ES-I3 (cell line): Measurements from ENCODE around the gene ATG10.
A peak's percentile ranks its signal among the peaks of the same experiment; 100 is the strongest.
"Not testable (repeated sequence)": the region's sequence is repeated elsewhere in the genome, so short reads cannot be mapped to it uniquely, and the experiment has no call there.

ENCODE experiments used
- H3K36me3 ChIP-seq: 2 replicates; pipeline ENCODE4 v1.6.1; 2013; ENCODE audit warnings: mild to moderate bottlenecking, low read length, control low read depth, moderate library complexity; ENCODE audit not compliant: insufficient read depth
- H3K4me1 ChIP-seq: 2 replicates; pipeline ENCODE4 v1.6.1; 2013; ENCODE audit warnings: mild to moderate bottlenecking, control low read depth, low read length; ENCODE audit not compliant: insufficient read depth
- H3K9ac ChIP-seq: 2 replicates; pipeline ENCODE4 v1.6.1; 2013; ENCODE audit warnings: low read depth, mild to moderate bottlenecking, low read length, moderate library complexity
- H3K9me3 ChIP-seq: 2 replicates; pipeline ENCODE4 v1.6.1; 2013; ENCODE audit warnings: mild to moderate bottlenecking, low read length, moderate library complexity; ENCODE audit not compliant: control insufficient read depth, insufficient read depth

The ATG10 gene

DNA sequence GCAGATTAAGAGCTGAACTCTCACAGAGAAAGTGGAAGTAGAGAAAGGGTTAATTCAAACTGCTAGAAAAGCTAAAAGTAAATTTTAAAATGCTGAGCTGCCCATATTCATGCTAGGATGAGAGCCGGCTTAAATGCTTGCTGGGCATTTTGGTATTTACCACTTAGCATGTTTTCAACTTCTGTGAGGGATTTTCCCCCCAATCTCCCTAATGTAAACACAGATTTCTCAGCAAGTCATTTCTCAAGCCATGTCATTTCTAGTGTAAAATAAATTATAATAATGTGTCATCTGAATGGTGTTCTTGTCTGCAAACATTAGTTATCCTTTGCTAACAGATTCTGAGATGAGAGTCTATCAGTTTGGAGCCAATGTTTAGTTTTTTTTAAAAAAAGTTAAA, 284.0 kb downstream of the ATG10 start:
- no peaks in the 10 kb centered on the region for H3K9me3 ChIP-seq
- no peak overlapping the region for H3K9ac ChIP-seq
- no peaks in the 10 kb centered on the region for H3K36me3 ChIP-seq
- H3K4me1 ChIP-seq, result peaks cover 13% of the 10 kb centered on the region

GRCh38 chr5:82257247-82257646, 285.4 kb downstream of the ATG10 start:
- Histone ChIP-seq H3K9me3 (no peaks in the 10 kb centered on the region), H3K9ac (no peak overlapping the region), H3K36me3 (no peaks in the 10 kb centered on the region), H3K4me1 (peaks cover 13% of the 10 kb centered on the region)

DNA sequence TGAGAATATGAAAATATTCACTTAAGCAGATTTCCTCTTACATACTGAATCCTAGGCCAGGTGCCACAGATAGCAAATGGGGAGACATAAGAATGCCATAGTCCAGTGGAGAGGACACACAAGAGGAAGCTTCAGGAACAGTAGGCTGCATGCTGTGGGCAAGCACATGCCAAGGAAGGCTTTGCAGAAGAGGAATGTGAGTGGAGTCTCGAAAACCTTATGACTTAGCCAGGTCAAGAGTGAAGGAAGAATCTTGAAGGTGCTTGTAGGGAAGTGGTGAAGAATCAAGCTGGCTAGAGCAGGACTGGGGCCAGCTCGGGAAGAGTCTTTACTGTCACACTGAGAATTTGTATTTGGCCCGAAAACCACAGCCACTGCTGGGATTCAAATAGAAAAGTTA, 285.9 kb downstream of the ATG10 start:
- Histone ChIP-seq H3K36me3 (no peaks in the 10 kb centered on the region), H3K4me1 (peaks cover 13% of the 10 kb centered on the region), H3K9me3 (no peaks in the 10 kb centered on the region), H3K9ac (no peak overlapping the region)

GRCh38 chr5:82259172-82259800, 287.5 kb downstream of the ATG10 start:
- Histone ChIP-seq H3K36me3 (no peaks in the 10 kb centered on the region), H3K9ac (no peak overlapping the region), H3K4me1 (peaks cover 13% of the 10 kb centered on the region), H3K9me3 (no peaks in the 10 kb centered on the region)

DNA sequence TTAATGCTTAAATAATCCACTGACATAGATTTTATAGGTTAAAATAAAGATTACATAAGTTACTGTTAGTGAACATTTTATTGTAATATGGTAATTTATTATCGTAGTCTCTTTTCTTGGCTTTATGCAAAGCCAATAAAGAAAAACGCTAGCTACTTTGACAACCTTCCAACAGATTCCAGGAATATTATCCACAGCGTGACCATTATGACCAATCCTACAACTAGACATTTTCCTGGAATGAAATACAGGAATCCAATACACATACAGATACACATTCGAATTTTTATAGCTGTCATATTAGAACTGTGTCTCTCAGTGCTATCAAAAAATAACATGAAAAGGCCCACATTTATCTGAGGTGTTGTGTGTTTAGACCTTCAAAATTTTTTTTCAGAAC, 293.2 kb downstream of the ATG10 start:
- Histone ChIP-seq H3K9ac (no peak overlapping the region), H3K9me3 (no peaks in the 10 kb centered on the region; the same call in 1 of the 2 replicates), H3K36me3 (no peaks in the 10 kb centered on the region), H3K4me1 (no peaks in the 10 kb centered on the region)

GRCh38 chr5:82267297-82267933, 295.6 kb downstream of the ATG10 start:
- H3K9ac ChIP-seq, H3K9me3 ChIP-seq, H3K36me3 ChIP-seq, H3K4me1 ChIP-seq: not testable (repeated sequence)

DNA sequence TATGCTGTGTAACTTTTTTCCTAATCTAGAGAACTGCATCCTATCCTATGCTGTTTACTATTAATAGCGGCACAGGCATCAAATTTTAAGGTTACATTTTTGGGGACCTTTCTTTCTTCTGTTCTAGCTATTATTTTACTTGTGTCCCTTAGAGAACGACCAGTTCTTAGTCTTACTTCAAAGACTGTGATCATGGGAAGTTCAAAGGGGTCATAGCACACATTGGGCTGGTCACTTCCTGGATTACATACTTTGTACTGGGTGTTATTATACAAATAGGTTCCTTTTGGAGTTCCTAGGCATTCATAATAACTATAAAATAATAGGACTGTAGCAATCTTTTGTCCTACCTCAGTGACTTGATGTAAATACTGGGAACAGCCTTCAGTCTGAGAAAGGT, 297.5 kb downstream of the ATG10 start:
- not testable (repeated sequence) for H3K36me3 ChIP-seq, H3K4me1 ChIP-seq, H3K9me3 ChIP-seq, H3K9ac ChIP-seq

DNA sequence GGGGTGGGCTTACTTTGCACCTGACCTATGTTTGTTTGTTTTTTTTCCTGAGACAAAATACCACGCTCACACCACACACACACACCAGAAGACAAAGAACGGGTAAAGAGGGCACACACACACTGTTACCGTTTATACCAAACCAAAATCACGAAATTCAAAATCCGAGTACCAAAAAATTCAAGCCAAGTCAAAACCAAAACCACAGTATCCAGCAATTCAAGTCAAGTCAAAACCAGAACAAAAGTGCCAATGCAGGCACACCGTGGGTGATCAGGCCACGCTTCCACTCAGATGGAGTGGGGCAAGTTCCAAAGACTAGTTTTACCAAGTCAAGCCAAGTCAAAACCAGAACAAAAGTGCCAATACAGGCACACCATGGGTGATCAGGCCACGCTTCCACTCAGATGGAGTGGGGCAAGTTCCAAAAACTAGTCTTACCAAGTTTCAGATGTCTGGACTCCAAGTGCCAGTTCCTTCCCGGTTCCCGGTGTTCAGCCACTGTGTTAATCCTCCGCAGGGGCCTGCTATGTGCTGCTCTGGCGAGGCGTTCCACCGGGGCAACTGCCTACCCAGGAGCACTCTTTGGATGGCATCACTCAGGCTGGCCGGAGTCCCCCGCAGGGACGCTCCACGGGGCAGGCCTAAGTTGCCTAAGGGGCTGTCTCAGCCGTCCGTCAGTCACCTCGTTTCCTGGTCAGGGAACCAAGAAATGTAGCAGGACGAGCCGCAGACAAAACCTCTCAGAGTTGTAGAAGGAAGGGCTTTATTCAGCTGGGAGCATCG, 300.9 kb downstream of the ATG10 start:
- not testable (repeated sequence) for H3K9me3 ChIP-seq, H3K9ac ChIP-seq
- peaks cover 26% of the 10 kb centered on the region for H3K36me3 ChIP-seq

GRCh38 chr5:82273426-82273825, 301.6 kb downstream of the ATG10 start:
- H3K9ac ChIP-seq, H3K9me3 ChIP-seq, H3K4me1 ChIP-seq: not testable (repeated sequence)
- H3K36me3 ChIP-seq, result peaks cover 26% of the 10 kb centered on the region

More for the DNA sequence above, 300.9 kb downstream of the ATG10 start:
- not testable (repeated sequence) for H3K4me1 ChIP-seq

DNA sequence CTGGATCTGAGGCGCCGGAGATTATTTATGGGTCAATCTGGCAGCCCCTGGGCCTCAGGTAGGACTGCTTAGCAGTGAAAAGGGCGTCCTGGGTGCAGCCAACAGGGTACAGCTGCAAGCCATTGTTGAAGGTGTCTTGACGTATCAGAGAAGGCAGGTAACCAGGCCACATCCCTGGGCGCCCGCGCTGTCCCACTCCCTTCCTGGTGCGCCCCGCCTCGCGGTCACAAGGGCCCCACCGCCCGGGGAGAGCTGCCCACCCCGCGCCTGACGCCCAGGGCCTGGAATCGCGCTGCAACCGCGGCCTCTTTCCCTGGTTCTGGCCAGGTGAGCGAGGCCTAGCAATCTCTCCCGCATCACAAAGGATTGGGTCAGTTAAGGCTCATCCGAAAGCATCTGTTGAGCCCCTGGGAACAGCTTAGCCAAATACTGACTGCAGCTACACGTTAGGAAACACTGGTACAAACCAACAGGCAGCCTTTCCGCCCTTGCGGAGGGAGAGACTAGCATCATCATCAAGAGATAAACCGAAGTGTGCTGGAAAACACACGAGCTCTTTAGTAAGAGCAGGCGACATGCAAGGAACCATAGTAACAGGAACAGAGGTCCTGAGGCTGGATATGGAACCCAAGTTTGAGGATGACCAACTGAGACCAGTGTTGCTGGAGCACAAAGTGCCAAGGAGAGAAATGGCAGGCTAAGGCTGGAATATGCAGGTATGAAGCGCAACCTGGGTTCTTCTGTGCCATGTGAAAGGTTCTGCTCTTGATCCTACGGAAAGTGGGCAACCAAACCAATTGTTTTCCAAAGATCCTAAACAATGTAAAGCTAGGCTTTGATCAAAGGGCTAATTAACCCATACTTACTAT, 302.8 kb downstream of the ATG10 start:
- Histone ChIP-seq H3K9ac (no peak overlapping the region), H3K4me1 (no peaks in the 10 kb centered on the region), H3K9me3 (no peaks in the 10 kb centered on the region), H3K36me3 (peaks cover 26% of the 10 kb centered on the region)

DNA sequence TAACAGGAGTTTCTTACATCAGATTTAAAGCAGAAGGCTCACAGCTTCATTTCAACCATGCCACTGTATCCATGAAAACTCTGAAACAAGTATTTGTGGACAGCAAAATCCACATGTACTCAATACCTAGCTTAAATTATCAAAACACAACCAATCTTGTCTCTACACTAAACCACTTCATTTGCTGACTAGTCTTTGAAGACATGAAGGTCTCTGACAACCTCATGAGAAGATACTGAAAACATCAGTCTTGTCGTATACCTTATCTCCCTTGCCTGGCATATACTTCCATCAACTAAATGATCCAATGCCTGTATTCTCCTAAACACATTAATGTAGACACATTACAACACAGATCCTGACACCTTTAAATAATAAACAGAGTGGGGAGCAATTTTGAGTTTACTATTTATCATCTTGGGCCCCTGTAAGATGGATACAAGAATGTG, 303.4 kb downstream of the ATG10 start:
- H3K9ac ChIP-seq, result no peak overlapping the region
- no peaks in the 10 kb centered on the region for H3K4me1 ChIP-seq
- H3K36me3 ChIP-seq, result peaks cover 26% of the 10 kb centered on the region
- H3K9me3 ChIP-seq, result no peaks in the 10 kb centered on the region

DNA sequence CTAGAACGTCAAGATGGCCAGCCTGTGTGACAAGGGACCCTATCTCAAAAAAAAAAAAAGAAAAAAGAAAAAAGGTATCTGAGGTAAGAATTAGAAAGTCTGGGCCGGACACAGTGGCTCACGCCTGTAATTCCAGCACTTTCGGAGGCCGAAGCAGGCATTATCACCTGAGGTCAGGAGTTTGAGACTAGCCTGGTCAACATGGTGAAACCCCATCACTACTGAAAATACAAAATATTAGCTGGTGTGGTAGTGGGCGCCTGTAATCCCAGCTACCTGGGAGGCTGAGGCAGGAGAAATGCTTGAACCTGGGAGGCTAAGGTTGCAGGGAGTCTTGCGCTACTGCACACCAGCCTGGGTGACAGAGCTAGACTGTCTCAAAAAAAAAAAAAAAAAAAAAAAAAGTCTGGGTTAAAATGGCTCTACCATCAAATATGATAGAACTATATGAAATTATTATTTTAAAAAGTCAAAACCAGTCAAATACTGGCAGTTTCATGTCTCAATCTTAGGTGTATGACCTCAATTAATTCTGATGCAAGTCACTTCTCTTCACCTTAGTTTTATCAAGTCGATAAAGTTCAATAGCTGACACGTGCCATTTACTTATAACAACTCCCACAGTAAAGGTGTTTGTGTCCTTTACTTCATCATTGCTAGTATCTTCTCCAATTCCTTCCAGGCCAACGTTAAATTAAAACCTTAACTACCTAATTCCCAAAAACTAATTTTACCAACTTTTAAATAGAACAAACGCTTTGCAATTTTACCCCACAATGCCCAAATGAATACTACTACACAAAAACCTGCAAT, 305.2 kb downstream of the ATG10 start:
- H3K4me1 ChIP-seq, result no peaks in the 10 kb centered on the region
- no peaks in the 10 kb centered on the region for H3K9me3 ChIP-seq
- H3K36me3 ChIP-seq, result peaks cover 26% of the 10 kb centered on the region
- peak overlapping the region; percentile 100 for H3K9ac ChIP-seq

- Histone ChIP-seq H3K36me3 (peaks cover 26% of the 10 kb centered on the region), H3K9me3 (no peaks in the 10 kb centered on the region), H3K4me1 (no peaks in the 10 kb centered on the region), H3K9ac (peak overlapping the region; percentile 100)
Observed at GRCh38 chr5:82277613-82277986, 305.8 kb downstream of the ATG10 start.
